HG03039 (cell line): ENCODE results near the gene ANAPC7.
"Not testable (repeated sequence)": the region's sequence is repeated elsewhere in the genome, so short reads cannot be mapped to it uniquely, and the experiment has no call there.

Experiments used
- ATAC-seq: cut with Tn5 transposase; IDR thresholded peaks from one replicate; pipeline ENCODE4 v1.9.1; 2021; ENCODE audit warnings: mild to moderate bottlenecking, moderate library complexity; ENCODE audit not compliant: unreplicated experiment

The ANAPC7 gene

GRCh38 chr12:110373962-110374611 lies 29.4 kb downstream of the ANAPC7 start:
- ATAC-seq: no peak

DNA sequence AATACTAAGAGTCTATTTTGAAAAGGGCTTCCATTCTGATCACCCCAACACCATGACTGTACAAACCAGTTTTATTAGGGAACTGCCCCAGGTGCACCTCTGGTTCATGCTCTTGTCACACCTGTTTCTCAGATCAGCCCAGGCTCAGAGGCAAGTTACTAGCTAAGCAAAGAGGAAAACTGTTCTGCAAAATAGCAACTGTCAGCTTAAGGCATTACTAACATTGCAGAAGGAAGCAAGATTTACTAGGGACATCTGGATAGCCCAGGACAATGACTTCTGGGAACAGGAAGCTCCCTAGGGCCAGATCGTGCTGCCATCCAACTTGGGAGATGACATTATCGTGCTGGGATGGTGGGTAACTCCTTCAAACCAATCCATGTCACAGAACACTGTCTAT lies 30.1 kb downstream of the ANAPC7 start:
- no peak for ATAC-seq

DNA sequence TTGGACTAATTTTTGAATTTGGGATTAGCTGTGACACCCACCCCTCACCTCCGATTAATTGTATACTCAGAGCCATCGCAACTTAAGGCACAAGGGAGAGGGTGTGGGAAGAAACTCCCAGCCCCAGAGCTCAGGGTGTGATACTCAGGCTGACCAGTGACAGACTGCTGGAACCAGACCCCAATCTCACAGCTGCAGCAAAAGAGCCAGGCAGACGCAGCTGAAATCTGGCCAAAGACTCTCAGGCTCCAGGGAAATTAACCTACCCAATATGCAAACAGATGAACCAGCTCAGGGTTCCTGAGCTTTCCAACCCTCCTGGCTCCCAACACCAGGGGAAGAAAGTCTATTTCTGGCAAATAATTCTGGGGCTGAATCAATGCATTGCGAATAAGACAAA lies 30.5 kb downstream of the ANAPC7 start:
- no peak for ATAC-seq

DNA sequence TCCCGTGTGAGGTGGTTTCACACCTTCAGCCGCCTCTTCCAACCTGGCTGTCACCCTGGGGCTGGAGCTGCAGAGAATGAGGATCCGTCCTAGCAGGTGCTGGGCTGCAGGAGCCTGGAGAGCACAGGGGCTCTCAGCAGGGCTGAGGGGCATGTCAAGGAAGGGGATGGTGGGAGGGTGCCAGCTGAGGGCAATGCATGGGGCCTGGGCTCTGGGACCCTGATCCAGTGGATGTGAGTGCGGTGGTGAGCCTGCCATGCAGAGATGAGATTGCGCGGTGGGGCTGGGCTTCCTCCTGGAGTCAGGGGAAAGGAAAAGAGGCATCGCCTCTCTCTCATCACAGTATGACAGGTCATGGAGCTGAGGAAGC lies 31.5 kb downstream of the ANAPC7 start:
- ATAC-seq: no peak

GRCh38 chr12:110371408-110372055 lies 32.0 kb downstream of the ANAPC7 start:
- ATAC-seq: no peak

- no peak for ATAC-seq
Measured at GRCh38 chr12:110370732-110371231, 32.7 kb downstream of the ANAPC7 start.

- no peak for ATAC-seq
Measured at GRCh38 chr12:110369992-110370391, 33.5 kb downstream of the ANAPC7 start.

DNA sequence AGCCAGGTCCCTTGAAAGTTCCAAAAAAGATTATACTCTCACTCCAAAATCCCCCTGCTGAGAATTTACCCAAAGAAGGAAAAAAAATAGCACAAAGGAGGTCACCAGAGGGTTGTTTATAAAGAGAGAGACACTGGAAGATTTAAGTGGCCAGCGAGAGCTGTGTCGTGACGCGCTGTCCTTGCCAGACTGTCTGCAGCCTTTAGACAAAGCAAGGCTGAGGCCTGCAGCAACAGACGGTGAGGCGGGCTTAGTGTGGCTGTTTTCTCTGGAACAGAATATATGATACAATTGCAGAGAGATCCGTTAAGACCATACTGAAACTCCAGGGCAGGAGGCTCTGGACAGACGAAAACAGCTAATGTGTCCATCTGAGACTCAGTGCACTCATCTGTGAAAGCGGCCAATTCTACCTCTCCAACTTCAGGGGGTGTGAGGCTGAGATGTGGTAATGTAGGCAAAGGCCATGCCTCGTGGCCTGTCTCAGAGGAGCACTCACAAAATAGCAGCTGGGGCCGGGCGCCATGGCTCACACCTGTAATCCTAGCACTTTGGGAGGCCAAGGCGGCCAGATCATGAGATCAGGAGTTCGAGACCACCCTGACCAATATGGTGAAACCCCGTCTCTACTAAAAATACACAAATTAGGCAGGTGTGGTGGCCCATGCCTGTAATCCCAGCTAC lies 36.2 kb downstream of the ANAPC7 start:
- ATAC-seq: no peak

DNA sequence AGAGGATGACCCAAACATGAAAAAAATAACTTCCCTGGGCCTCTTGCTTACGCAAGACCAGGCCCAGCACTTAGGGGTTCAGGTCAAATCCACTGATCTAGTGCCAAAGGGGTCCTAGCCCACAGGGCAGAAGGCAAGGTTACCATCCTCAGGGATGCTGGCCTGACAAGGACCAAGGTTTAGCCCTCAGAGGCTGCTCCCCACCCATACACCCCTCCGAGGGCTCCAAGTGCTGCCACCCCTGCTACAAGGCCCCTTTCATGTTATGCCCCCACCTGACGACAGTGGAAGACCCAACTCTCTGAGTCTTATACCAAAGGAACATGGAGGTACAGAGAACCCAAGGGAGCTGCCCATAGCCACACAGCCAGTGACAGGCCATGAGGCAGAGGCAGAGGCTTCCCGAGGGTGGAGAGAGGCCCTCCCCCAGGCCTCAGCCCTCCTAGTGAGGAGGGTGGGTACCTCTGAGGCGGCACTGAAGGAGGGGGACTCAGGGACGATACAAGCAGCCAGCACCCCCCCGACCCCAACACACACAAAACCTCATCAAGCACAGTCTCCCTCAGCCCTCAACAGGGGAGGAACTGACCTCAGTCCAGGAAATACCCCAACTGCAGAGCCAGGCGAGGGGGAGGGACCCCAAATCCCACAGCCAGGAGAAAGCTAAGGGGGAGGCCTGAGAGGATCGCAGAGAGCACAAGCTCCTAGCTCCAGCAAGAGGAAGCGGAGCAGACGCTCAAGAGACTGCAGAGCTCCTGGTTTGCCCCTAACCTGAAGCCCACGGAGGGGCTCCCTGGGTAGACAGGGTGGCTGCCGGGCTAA lies 37.0 kb downstream of the ANAPC7 start:
- no peak for ATAC-seq

- ATAC-seq: no peak
Measured at GRCh38 chr12:110365489-110366320, 37.8 kb downstream of the ANAPC7 start.

GRCh38 chr12:110361216-110361615 lies 42.3 kb downstream of the ANAPC7 start:
- no peak for ATAC-seq

DNA sequence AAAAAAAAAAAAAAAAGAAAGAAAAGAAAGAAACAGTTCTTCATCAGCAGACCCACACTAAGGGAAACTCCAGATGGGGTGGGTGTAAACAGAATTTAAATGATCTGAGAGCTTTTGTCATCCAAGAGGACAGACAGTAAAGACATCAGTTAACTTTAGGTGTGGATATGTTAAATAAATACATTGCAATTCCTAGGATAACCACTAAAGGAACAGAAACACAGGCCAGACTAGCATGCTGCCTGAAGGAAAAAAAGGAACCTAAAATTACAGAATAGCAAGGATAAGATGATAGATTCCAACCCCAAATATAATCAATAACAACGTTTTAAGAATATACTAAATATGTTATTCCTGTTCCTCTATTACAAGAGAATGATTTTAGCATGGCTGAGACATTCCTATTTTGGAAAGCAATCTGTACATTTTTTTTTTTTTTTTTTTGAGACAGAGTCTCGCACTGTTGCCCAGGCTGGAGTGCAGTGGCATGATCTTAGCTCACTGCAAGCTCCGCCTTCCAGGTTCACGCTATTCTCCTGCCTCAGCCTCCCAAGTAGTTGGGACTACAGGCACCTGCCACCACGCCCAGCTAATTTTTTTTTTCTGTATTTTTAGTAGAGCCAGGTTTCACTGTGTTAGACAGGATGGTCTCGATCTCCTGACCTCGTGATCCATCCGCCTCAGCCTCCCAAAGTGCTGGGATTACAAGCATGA lies 45.0 kb downstream of the ANAPC7 start:
- not testable (repeated sequence) for ATAC-seq

- ATAC-seq: no peak
Measured at GRCh38 chr12:110355073-110355472, 48.4 kb downstream of the ANAPC7 start.

- no peak for ATAC-seq
Measured at GRCh38 chr12:110354172-110354780, 49.2 kb downstream of the ANAPC7 start.

DNA sequence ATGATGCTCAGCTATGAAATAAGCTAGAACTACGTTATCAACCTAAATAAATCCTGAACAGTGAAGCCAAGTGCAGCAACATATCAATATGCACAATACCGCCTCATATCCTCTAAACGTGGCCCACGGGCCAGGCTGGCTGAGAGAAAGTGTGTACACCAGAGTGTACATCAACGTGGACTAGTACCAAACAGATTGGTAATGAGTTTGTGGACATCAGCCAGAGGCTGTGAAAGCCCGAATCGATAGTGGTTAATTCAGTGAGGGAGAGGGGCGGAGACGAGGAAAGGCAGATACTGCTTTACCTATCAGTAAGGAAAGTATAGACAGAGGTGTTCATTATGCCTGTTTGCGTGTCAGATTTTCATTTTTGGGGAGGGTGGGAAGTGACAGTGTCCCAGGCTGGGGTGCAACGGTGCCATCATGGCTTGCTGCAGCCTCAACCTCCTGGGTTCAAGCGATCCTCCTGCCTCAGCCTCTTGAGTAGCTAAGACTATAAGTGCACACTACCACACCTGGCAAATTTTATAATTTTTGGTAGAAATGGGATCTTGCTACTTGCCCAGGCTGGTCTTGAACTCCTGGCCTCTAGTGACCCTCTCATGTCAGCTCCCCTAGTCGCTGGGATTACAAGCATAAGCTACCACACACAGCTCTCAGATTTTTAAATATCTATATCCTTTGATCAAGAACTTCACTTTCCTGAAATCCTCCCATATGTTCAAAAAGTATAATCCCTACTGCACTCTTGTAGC lies 50.1 kb downstream of the ANAPC7 start:
- ATAC-seq: no peak

- no peak for ATAC-seq
Measured at GRCh38 chr12:110352401-110352800, 51.1 kb downstream of the ANAPC7 start.

- ATAC-seq: no peak
Measured at GRCh38 chr12:110351119-110351518, 52.4 kb downstream of the ANAPC7 start.

GRCh38 chr12:110349514-110350151 lies 53.9 kb downstream of the ANAPC7 start:
- no peak for ATAC-seq
